Activated T-cell treated with anti-CD3 and anti-CD28 coated beads for 24 hours (primary cell): Measurements from ENCODE around the gene PDGFC.
"Not testable (repeated sequence)": the region's sequence is repeated elsewhere in the genome, so short reads cannot be mapped to it uniquely, and the experiment has no call there.

ENCODE experiments used
- DNase-seq: peaks from one replicate; pipeline ENCODE4 v3.0.0-alpha.2; 2020; ENCODE audit warnings: low read depth

Gene PDGFC

GRCh38 chr4:156901871-156902270, 69.7 kb downstream of the PDGFC start:
- DNase-seq = no peak

- no peak for DNase-seq
Measured at GRCh38 chr4:156898373-156899117, 73.1 kb downstream of the PDGFC start.

GRCh38 chr4:156896527-156896926, 75.1 kb downstream of the PDGFC start:
- no peak for DNase-seq

- no peak for DNase-seq
Measured at GRCh38 chr4:156894234-156894633, 77.4 kb downstream of the PDGFC start.

GRCh38 chr4:156892805-156893204, 78.8 kb downstream of the PDGFC start:
- DNase-seq = no peak

- no peak for DNase-seq
Measured at GRCh38 chr4:156889616-156890594, 81.7 kb downstream of the PDGFC start.

- DNase-seq = no peak
Measured at GRCh38 chr4:156888762-156889161, 82.8 kb downstream of the PDGFC start.

GRCh38 chr4:156886481-156886880, 85.1 kb downstream of the PDGFC start:
- no peak for DNase-seq

- no peak for DNase-seq
Measured at GRCh38 chr4:156885374-156885773, 86.2 kb downstream of the PDGFC start.

GRCh38 chr4:156884183-156884582, 87.4 kb downstream of the PDGFC start:
- no peak for DNase-seq

GRCh38 chr4:156875704-156876103, 95.9 kb downstream of the PDGFC start:
- no peak for DNase-seq

GRCh38 chr4:156875055-156875454, 96.5 kb downstream of the PDGFC start:
- no peak for DNase-seq

GRCh38 chr4:156873799-156874198, 97.8 kb downstream of the PDGFC start:
- no peak for DNase-seq

- DNase-seq = no peak
Measured at GRCh38 chr4:156870861-156871260, 100.7 kb downstream of the PDGFC start.

GRCh38 chr4:156870131-156870530, 101.5 kb downstream of the PDGFC start:
- no peak for DNase-seq

GRCh38 chr4:156866088-156866487, 105.5 kb downstream of the PDGFC start:
- not testable (repeated sequence) for DNase-seq

GRCh38 chr4:156865451-156865850, 106.1 kb downstream of the PDGFC start:
- no peak for DNase-seq

- no peak for DNase-seq
Measured at GRCh38 chr4:156858071-156858470, 113.5 kb downstream of the PDGFC start.

GRCh38 chr4:156838761-156839160, 132.8 kb downstream of the PDGFC start:
- no peak for DNase-seq

- no peak for DNase-seq
Measured at GRCh38 chr4:156837625-156838345, 133.8 kb downstream of the PDGFC start.

- no peak for DNase-seq
Measured at GRCh38 chr4:156832886-156833285, 138.7 kb downstream of the PDGFC start.

GRCh38 chr4:156830351-156830750, 141.2 kb downstream of the PDGFC start:
- DNase-seq = no peak
